Smooth muscle cell (in vitro differentiated cells): ENCODE data around the gene GLI1. TPM values are rescaled to one million over a fixed set of nuclear protein-coding genes. Genes with fewer than 3 reads are reported as not detected.

Experiments
- DNase-seq: peaks from one replicate; lab custom pipeline; 2025; ENCODE audit not compliant: unreplicated experiment; lab: John Stamatoyannopoulos, UW
- H2AFZ ChIP-seq: fragments of 200-600 bp; sonication (generic); 2 replicates; pipeline ENCODE4 v1.6.0; 2016; ENCODE audit warnings: antibody characterized with exemption, low read depth, mild to moderate bottlenecking
- H3F3A ChIP-seq: fragments of 200-600 bp; sonication (generic); 2 replicates; pipeline ENCODE4 v1.6.0; 2017; ENCODE audit warnings: antibody characterized with exemption, low read depth
- H3K27ac ChIP-seq: fragments of 200-600 bp; sonication (generic); 2 replicates; pipeline ENCODE4 v1.5.1; 2016; ENCODE audit warnings: low read depth, mild to moderate bottlenecking
- H3K27me3 ChIP-seq: fragments of 200-600 bp; sonication (generic); 2 replicates; pipeline ENCODE4 v1.6.1; 2016; ENCODE audit warnings: low read depth, mild to moderate bottlenecking
- H3K36me3 ChIP-seq: fragments of 200-600 bp; sonication (generic); 2 replicates; pipeline ENCODE4 v1.5.1; 2016; ENCODE audit warnings: low read depth
- H3K4me1 ChIP-seq: fragments of 200-600 bp; sonication (generic); 2 replicates; pipeline ENCODE4 v1.5.1; 2016; ENCODE audit warnings: low read depth
- H3K4me2 ChIP-seq: fragments of 200-600 bp; sonication (generic); 2 replicates; pipeline ENCODE4 v1.6.0; 2016; ENCODE audit warnings: mild to moderate bottlenecking
- H3K4me3 ChIP-seq: fragments of 200-600 bp; sonication (generic); 2 replicates; pipeline ENCODE4 v1.5.1; 2016; ENCODE audit warnings: mild to moderate bottlenecking
- H3K79me2 ChIP-seq: fragments of 200-600 bp; sonication (generic); 2 replicates; pipeline ENCODE4 v1.6.0; 2016; ENCODE audit warnings: low read depth, mild to moderate bottlenecking
- H3K9ac ChIP-seq: fragments of 200-600 bp; sonication (generic); 2 replicates; pipeline ENCODE4 v1.6.0; 2016; ENCODE audit warnings: low read depth
- H3K9me3 ChIP-seq: fragments of 200-600 bp; sonication (generic); replicated peaks from 2 replicates; pipeline ENCODE4 v1.5.1; 2016; ENCODE audit warnings: low read depth
- H4K20me1 ChIP-seq: fragments of 200-600 bp; sonication (generic); 2 replicates; pipeline ENCODE4 v1.6.0; 2016; ENCODE audit warnings: low read depth
- CTCF ChIP-seq: fragments of 200-600 bp; sonication (generic); IDR thresholded peaks from 2 replicates; pipeline ENCODE4 v1.5.1; 2017; ENCODE audit warnings: borderline replicate concordance, mild to moderate bottlenecking, antibody characterized with exemption; ENCODE audit not compliant: insufficient read depth, poor library complexity, severe bottlenecking
- WGBS: methylation state at CpG from one replicate; pipeline ENCODE4 v1.1.7; 2016; ENCODE audit warnings: low lambda C conversion rate; 5-methylcytosine and 5-hydroxymethylcytosine counted together
- polyA plus RNA-seq: library from polyadenylated mRNA; unstranded; fragments of >200 nt; fragmentation: Nextera tagmentation; extraction: Ambion mirVana; gene quantifications from 2 replicates; pipeline ENCODE4 v1.2.1, GENCODE V29; 2016
- total RNA-seq: library from RNA; depleted of rRNA; stranded (reverse); fragments of >200 nt; gene quantifications from 2 replicates; pipeline ENCODE4 v1.2.3, GENCODE V29; 2014

Gene GLI1
- total and polyA plus RNA-seq, 2 experiments from 2014 or later = 0.50 to 1.4 TPM

- Histone ChIP-seq H2AFZ (no peak overlapping the region), H3K36me3 (no peaks in the 10 kb centered on the region), H3K9ac (no peak overlapping the region), H3F3A (no peaks in the 10 kb centered on the region), H3K9me3 (no peaks in the 10 kb centered on the region), H4K20me1 (no peaks in the 10 kb centered on the region), H3K27ac (peak overlapping the region; percentile 80), H3K27me3 (no peaks in the 10 kb centered on the region), H3K4me2 (peak overlapping the region; percentile 47), H3K4me1 (peaks cover 12% of the 10 kb centered on the region), H3K79me2 (peaks cover 1% of the 10 kb centered on the region), H3K4me3 (no peak overlapping the region)
- 84% methylated on average over 6 of the region's 6 CpGs for WGBS
- no peak for DNase-seq
- no peak for TF ChIP-seq CTCF
These were observed 8.3 kb upstream of the GLI1 start for GRCh38 chr12:57451233-57451778.

GRCh38 chr12:57452181-57452936, 7.2 kb upstream of the GLI1 start:
- H4K20me1 ChIP-seq = no peaks in the 10 kb centered on the region
- peak overlapping the region; percentile 80 for H3K27ac ChIP-seq
- no peaks in the 10 kb centered on the region for H3K36me3 ChIP-seq
- peak overlapping the region; percentile 53 for H3K9ac ChIP-seq
- no peaks in the 10 kb centered on the region for H3K9me3 ChIP-seq
- DNase-seq = peak; percentile 50
- 18% methylated on average over 9 of the region's 9 CpGs for WGBS
- peak overlapping the region; percentile 5 for H2AFZ ChIP-seq
- peaks cover 10% of the 10 kb centered on the region for H3K79me2 ChIP-seq
- TF ChIP-seq CTCF = no peak
- H3K27me3 ChIP-seq = no peaks in the 10 kb centered on the region
- peak overlapping the region; percentile 65 for H3K4me2 ChIP-seq
- H3F3A ChIP-seq = no peaks in the 10 kb centered on the region
- H3K4me1 ChIP-seq = peaks cover 12% of the 10 kb centered on the region
- H3K4me3 ChIP-seq = no peak overlapping the region

DNA sequence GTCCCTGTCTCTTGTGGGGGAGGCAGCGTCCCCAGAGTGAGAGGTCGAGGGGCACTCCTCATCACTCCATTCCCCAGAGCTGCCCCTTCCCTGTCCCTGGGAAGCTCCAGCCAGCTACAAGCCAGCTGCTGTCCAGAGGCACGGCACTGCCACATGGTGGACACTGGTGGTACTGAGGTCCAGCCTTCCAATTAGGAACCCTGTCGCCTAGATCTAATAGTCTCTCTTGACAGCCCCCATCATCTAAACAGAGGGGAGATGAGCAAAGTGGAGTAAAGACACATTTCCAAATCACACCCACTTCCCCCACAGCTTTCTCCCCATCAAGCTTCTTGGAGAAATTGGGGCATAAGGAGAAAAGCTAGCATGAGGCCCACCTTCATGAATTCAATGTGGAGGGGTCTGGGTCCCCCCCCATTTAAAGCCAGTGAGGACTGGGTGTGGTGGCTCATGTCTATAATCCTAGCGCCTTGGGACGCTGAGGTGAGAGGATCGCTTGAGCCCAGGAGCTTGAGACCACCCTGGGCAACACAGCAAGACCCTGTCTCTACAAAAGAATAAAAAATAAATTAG, 6.6 kb upstream of the GLI1 start:
- Histone ChIP-seq H3K4me2 (peak overlapping the region; percentile 65), H3F3A (no peaks in the 10 kb centered on the region), H3K4me3 (no peak overlapping the region), H4K20me1 (no peaks in the 10 kb centered on the region), H3K79me2 (peaks cover 10% of the 10 kb centered on the region), H3K4me1 (peaks cover 12% of the 10 kb centered on the region), H3K27me3 (no peaks in the 10 kb centered on the region), H3K9ac (peak overlapping the region; percentile 53), H3K9me3 (no peaks in the 10 kb centered on the region), H2AFZ (peak overlapping the region; percentile 5), H3K27ac (peak overlapping the region; percentile 80), H3K36me3 (no peaks in the 10 kb centered on the region)
- 27% methylated on average over 7 of the region's 7 CpGs for WGBS
- peak; percentile 48 for DNase-seq
- TF ChIP-seq CTCF = peak; percentile 76
